HCT116 (cell line): ENCODE data around the gene PACRG. TPM values are rescaled to one million over a fixed set of nuclear protein-coding genes. Genes with fewer than 3 reads are reported as not detected.

Experiments
- ATAC-seq: fragments of 200-7000 bp; cut with Tn5 transposase; 2 replicates; pipeline ENCODE4 v1.9.1; 2020; ENCODE audit warnings: mild to moderate bottlenecking, moderate library complexity
- BruUV-seq: library from RNA; stranded (reverse); fragments of 400-500 nt; replicated peaks from 2 replicates; lab custom pipeline; 2021; lab: Mats Ljungman, UMichigan
- CTCF ChIA-PET: fragments of 300-600 bp; sonication (Branson Sonifier 250); formaldehyde crosslinking; loops from one replicate; lab custom pipeline; 2021; ENCODE audit warnings: antibody characterized with exemption; lab: Charles Lee
- POLR2A ChIA-PET: fragments of 300-600, 350-600 bp; sonication (Branson Sonifier 250); formaldehyde crosslinking; loops from one replicate; lab custom pipeline; 2021; ENCODE audit warnings: antibody characterized with exemption; lab: Charles Lee
- RAD21 ChIA-PET, 2 experiments: fragments of 300-600 bp; sonication (Branson Sonifier 250); formaldehyde crosslinking; loops; one replicate each; lab custom pipeline; 2023; ENCODE audit warnings: low total read pairs in 2 of 2; ENCODE audit not compliant: uncharacterized antibody in 2 of 2, unreplicated experiment in 2 of 2, low non-redundant PET in 1 of 2; lab: Charles Lee
- DNase-seq: peaks from one replicate; pipeline ENCODE4 v3.0.0-alpha.2; 2010; ENCODE audit warnings: low read depth, low spot score
- H2AFZ ChIP-seq: fragments of 200-600 bp; shearing (Covaris generic), sonication (generic); 2 replicates; pipeline ENCODE4 v1.6.1; 2017; ENCODE audit warnings: low read depth, mixed run types, mixed read lengths, antibody characterized with exemption, low read length; ENCODE audit not compliant: poor library complexity, severe bottlenecking
- H3K27ac ChIP-seq: 2 replicates; pipeline ENCODE4 v1.5.1; 2012; ENCODE audit warnings: low read depth, low read length
- H3K27me3 ChIP-seq: fragments of 200-600 bp; sonication (generic); 2 replicates; pipeline ENCODE4 v1.6.1; 2016; ENCODE audit warnings: mixed run types, low read length, mixed read lengths; ENCODE audit not compliant: insufficient read depth
- H3K36me3 ChIP-seq, 2 experiments: fragments of 200-500 bp in 1 of 2; fragments of 200-600 bp in 1 of 2; sonication (Bioruptor generic) in 1 of 2; sonication (generic) in 1 of 2; 2 replicates each; pipeline versions ENCODE4 v1.5.1 to v1.6.1; 2014 to 2016; ENCODE audit warnings: low read length in 2 of 2, inconsistent platforms in 1 of 2, mixed read lengths in 1 of 2, mixed run types in 1 of 2; ENCODE audit not compliant: insufficient read depth in 2 of 2, control insufficient read depth in 1 of 2
- H3K4me1 ChIP-seq, 2 experiments: fragments of 200-600 bp in 1 of 2; sonication (generic) in 1 of 2; 2 replicates each; pipeline versions ENCODE4 v1.5.1 to v1.6.1; 2012 to 2017; ENCODE audit warnings: low read length in 2 of 2, inconsistent platforms in 1 of 2, mild to moderate bottlenecking in 1 of 2, mixed read lengths in 1 of 2, mixed run types in 1 of 2, moderate library complexity in 1 of 2; ENCODE audit not compliant: insufficient read depth in 2 of 2, control insufficient read depth in 1 of 2
- H3K4me2 ChIP-seq: fragments of 200-600 bp; sonication (generic); 2 replicates; pipeline ENCODE4 v1.6.1; 2017; ENCODE audit warnings: mixed run types, low read length, mixed read lengths
- H3K4me3 ChIP-seq, 2 experiments: fragments of 200-600 bp in 1 of 2; sonication (generic) in 1 of 2; replicated peaks in 1 of 2; 2 replicates each; pipeline ENCODE4 v1.5.1; 2011 to 2016; ENCODE audit warnings: low read length in 2 of 2, control low read depth in 1 of 2, low read depth in 1 of 2, mild to moderate bottlenecking in 1 of 2, mixed read lengths in 1 of 2, mixed run types in 1 of 2
- H3K79me2 ChIP-seq: fragments of 200-600 bp; sonication (generic); 2 replicates; pipeline ENCODE4 v1.6.1; 2017; ENCODE audit warnings: mild to moderate bottlenecking, mixed run types, low read length, moderate library complexity, mixed read lengths; ENCODE audit not compliant: insufficient read depth
- H3K9ac ChIP-seq: fragments of 200-600 bp; sonication (generic); 2 replicates; pipeline ENCODE4 v1.6.1; 2016; ENCODE audit warnings: low read length, mixed read lengths
- H3K9me2 ChIP-seq: fragments of 200-600 bp; sonication (generic), shearing (Covaris generic); 2 replicates; pipeline ENCODE4 v1.6.1; 2017; ENCODE audit warnings: mixed run types, mild to moderate bottlenecking, moderate library complexity; ENCODE audit not compliant: insufficient read depth
- H3K9me3 ChIP-seq, 2 experiments: fragments of 200-500 bp in 1 of 2; fragments of 200-600 bp in 1 of 2; sonication (Bioruptor generic) in 1 of 2; sonication (generic) in 1 of 2; 2 replicates each; pipeline ENCODE4 v1.6.1; 2014 to 2017; ENCODE audit warnings: low read length in 2 of 2, mixed read lengths in 2 of 2, inconsistent platforms in 1 of 2, low read depth in 1 of 2, mild to moderate bottlenecking in 1 of 2, mixed run types in 1 of 2, moderate library complexity in 1 of 2; ENCODE audit not compliant: control insufficient read depth in 1 of 2, insufficient read depth in 1 of 2
- H4K20me1 ChIP-seq: fragments of 200-600 bp; sonication (generic), shearing (Covaris generic); 2 replicates; pipeline ENCODE4 v1.6.1; 2017; ENCODE audit warnings: mixed run types, mild to moderate bottlenecking, moderate library complexity; ENCODE audit not compliant: insufficient read depth
- CEBPB ChIP-seq: IDR thresholded peaks from 2 replicates; pipeline ENCODE4 v1.6.1; 2012; ENCODE audit warnings: low read depth
- CTCF ChIP-seq, 3 experiments: fragments of 200-600 bp in 1 of 3; sonication (generic) in 1 of 3; IDR thresholded peaks in 2 of 3; conservative IDR thresholded peaks in 1 of 3; 2 replicates each; pipeline ENCODE4 v1.5.1; 2012 to 2017; ENCODE audit warnings: low read depth in 2 of 3, low read length in 2 of 3, antibody characterized with exemption in 1 of 3, borderline replicate concordance in 1 of 3, control low read depth in 1 of 3, mild to moderate bottlenecking in 1 of 3, mixed read lengths in 1 of 3, mixed run types in 1 of 3, moderate library complexity in 1 of 3; ENCODE audit not compliant: insufficient read depth in 1 of 3
- EGR1 ChIP-seq: IDR thresholded peaks from 2 replicates; pipeline ENCODE4 v1.6.1; 2012; ENCODE audit warnings: low read depth
- ELF1 ChIP-seq: IDR thresholded peaks from 2 replicates; pipeline ENCODE4 v1.6.1; 2012; ENCODE audit warnings: low read depth, borderline replicate concordance
- EZH2 ChIP-seq: fragments of 200-600 bp; sonication (generic); IDR thresholded peaks from 2 replicates; pipeline ENCODE4 v1.6.1; 2017; ENCODE audit warnings: antibody characterized with exemption, mixed run types
- EZH2phosphoT487 ChIP-seq: fragments of 200-600 bp; IDR thresholded peaks from 2 replicates; pipeline ENCODE4 v1.6.1; 2018; ENCODE audit warnings: antibody characterized with exemption, borderline replicate concordance
- MAX ChIP-seq: IDR thresholded peaks from 2 replicates; pipeline ENCODE4 v1.6.1; 2012
- POLR2A ChIP-seq: IDR thresholded peaks from 2 replicates; pipeline ENCODE4 v1.7.0; 2011; ENCODE audit warnings: borderline replicate concordance; ENCODE audit not compliant: insufficient read depth, insufficient read length; ENCODE audit errors: extremely low read depth
- REST ChIP-seq: IDR thresholded peaks from 2 replicates; pipeline ENCODE4 v1.6.1; 2012; ENCODE audit warnings: low read depth
- SIN3A ChIP-seq: IDR thresholded peaks from 2 replicates; pipeline ENCODE4 v1.6.1; 2012; ENCODE audit warnings: low read depth
- SRF ChIP-seq: IDR thresholded peaks from 2 replicates; pipeline ENCODE4 v1.6.1; 2012; ENCODE audit warnings: low read depth
- TCF7L2 ChIP-seq: IDR thresholded peaks from 2 replicates; pipeline ENCODE4 v1.7.0; 2011; ENCODE audit warnings: borderline replicate concordance, inconsistent platforms; ENCODE audit not compliant: insufficient read depth, insufficient read length; ENCODE audit errors: extremely low read depth
- YY1 ChIP-seq: IDR thresholded peaks from 2 replicates; pipeline ENCODE4 v1.6.1; 2011; ENCODE audit warnings: low read length, low read depth, moderate library complexity, mild to moderate bottlenecking; ENCODE audit not compliant: insufficient replicate concordance; ENCODE audit errors: extremely low read depth
- ZNF274 ChIP-seq: fragments of 200-500 bp; sonication (Bioruptor generic); IDR thresholded peaks from 2 replicates; pipeline ENCODE4 v1.6.1; 2014; ENCODE audit warnings: mild to moderate bottlenecking, low read depth, low read length, inconsistent platforms
- intact Hi-C: fragments of 100-400 bp; cut with micrococcal nuclease; formaldehyde crosslinking; loops from 2 replicates; pipeline ENCODE4 v1.10.0; 2022
- total RNA-seq: library from RNA; stranded (reverse); gene quantifications from one replicate; pipeline ENCODE4 v1.2.1, GENCODE V29; 2021; ENCODE audit not compliant: unreplicated experiment

The PACRG gene
- total RNA-seq, 1 experiment from 2014 or later: 0.71 TPM

GRCh38 chr6:162854228-162854627, 126.5 kb downstream of the PACRG start (continued):
- no peak for TF ChIP-seq ELF1

GRCh38 chr6:162854734-162855191, 127.0 kb downstream of the PACRG start:
- ChIA-PET POLR2A (no interaction called here), RAD21 (no interaction called here), CTCF (no interaction called here)
- no peaks in the 10 kb centered on the region for H4K20me1 ChIP-seq
- H3K9me2 ChIP-seq: no peaks in the 10 kb centered on the region
- no peak for TF ChIP-seq MAX
- TF ChIP-seq CTCF (IDR thresholded peaks at IDR 0.05 in 2 of 3, conservative IDR thresholded peaks at IDR 0.05 in 1 of 3; ENCODE audit: borderline replicate concordance in 1 of 3, insufficient read depth in 1 of 3, low read depth in 2 of 3, low read length in 2 of 3): no peak
- no peak for TF ChIP-seq TCF7L2
- no peak for TF ChIP-seq ZNF274
- TF ChIP-seq EGR1: no peak
- no peak for TF ChIP-seq EZH2phosphoT487
- no peak for TF ChIP-seq SRF
- TF ChIP-seq CEBPB: no peak
- TF ChIP-seq POLR2A: no peak
- TF ChIP-seq YY1: no peak
- TF ChIP-seq REST: no peak
- TF ChIP-seq SIN3A: no peak
- no peak for TF ChIP-seq EZH2
- no peak for TF ChIP-seq ELF1
- DNase-seq (no peak), ATAC-seq (no peak)
- no peaks in the 10 kb centered on the region for H3K27me3 ChIP-seq
- peaks cover 0 to 8% of the 10 kb centered on the region in 2 experiments; a peak in 1 of 4 replicates for H3K4me1 ChIP-seq
- no peak overlapping the region for H3K4me3 ChIP-seq
- no peak overlapping the region for H3K9ac ChIP-seq
- H3K36me3 ChIP-seq: no peaks in the 10 kb centered on the region
- intact Hi-C loops: loop anchor here (5.0 kb wide), 1 partner anchor 1103 kb away; no protein-coding TSS in a partner anchor
- no peak overlapping the region for H2AFZ ChIP-seq
- BruUV-seq: no TSS peak
- no peak overlapping the region for H3K27ac ChIP-seq
- no peaks in the 10 kb centered on the region for H3K79me2 ChIP-seq
- H3K4me2 ChIP-seq: no peak overlapping the region
- no peaks in the 10 kb centered on the region; a peak in 1 of 4 replicates for H3K9me3 ChIP-seq
